GM12872 (cell line): ENCODE data around the gene RAB7B.

Experiments
- CTCF ChIP-seq: IDR thresholded peaks from 3 replicates; pipeline ENCODE4 v1.5.1; 2011; ENCODE audit warnings: low read depth, mild to moderate bottlenecking, low read length, moderate library complexity; ENCODE audit not compliant: insufficient read depth

The RAB7B gene

GRCh38 chr1:205933671-205934618 lies 69.2 kb downstream of the RAB7B start:
- no peak for TF ChIP-seq CTCF

GRCh38 chr1:205932776-205933175 lies 70.4 kb downstream of the RAB7B start:
- TF ChIP-seq CTCF = no peak

GRCh38 chr1:205930799-205931281 lies 72.4 kb downstream of the RAB7B start:
- no peak for TF ChIP-seq CTCF

GRCh38 chr1:205930195-205930577 lies 73.0 kb downstream of the RAB7B start:
- TF ChIP-seq CTCF = no peak

GRCh38 chr1:205929496-205930194 lies 73.5 kb downstream of the RAB7B start:
- TF ChIP-seq CTCF = no peak

GRCh38 chr1:205928317-205928716 lies 74.9 kb downstream of the RAB7B start:
- no peak for TF ChIP-seq CTCF

GRCh38 chr1:205927676-205928075 lies 75.5 kb downstream of the RAB7B start:
- no peak for TF ChIP-seq CTCF
